RWPE2 (cell line): Measurements from ENCODE around the gene BRD4.
A peak's percentile ranks its signal among the peaks of the same experiment; 100 is the strongest.

ENCODE experiments used
- ATAC-seq: fragments of 200-7000 bp; cut with Tn5 transposase; 3 replicates; pipeline ENCODE4 v1.9.1; 2021; ENCODE audit warnings: low read depth
- DNase-seq: peaks from one replicate; pipeline ENCODE4 v3.0.0-alpha.2; 2020; ENCODE audit warnings: low spot score
- H3K27ac ChIP-seq: fragments of 450-650 bp; 2 replicates; pipeline ENCODE4 v1.5.1; 2017; ENCODE audit warnings: mild to moderate bottlenecking; ENCODE audit not compliant: poor library complexity, severe bottlenecking
- H3K27me3 ChIP-seq: fragments of 250-450 bp; sonication (Bioruptor Pico); 2 replicates; pipeline ENCODE4 v1.5.1; 2021; ENCODE audit warnings: mild to moderate bottlenecking, moderate library complexity; ENCODE audit not compliant: insufficient read depth, poor library complexity, severe bottlenecking
- H3K36me3 ChIP-seq: fragments of 250-450 bp; sonication (Bioruptor Pico); 2 replicates; pipeline ENCODE4 v1.5.1; 2020; ENCODE audit warnings: low read depth, mild to moderate bottlenecking, moderate library complexity
- H3K4me1 ChIP-seq: fragments of 250-450 bp; sonication (Bioruptor Pico); 2 replicates; pipeline ENCODE4 v1.5.1; 2021; ENCODE audit warnings: mild to moderate bottlenecking, moderate library complexity; ENCODE audit not compliant: insufficient read depth, poor library complexity, severe bottlenecking
- H3K4me3 ChIP-seq: fragments of 250-450 bp; sonication (Bioruptor Pico); 2 replicates; pipeline ENCODE4 v1.5.1; 2021; ENCODE audit warnings: mild to moderate bottlenecking, moderate library complexity; ENCODE audit not compliant: severe bottlenecking
- H3K9me3 ChIP-seq: fragments of 250-450 bp; sonication (Bioruptor Pico); 2 replicates; pipeline ENCODE4 v1.5.1; 2021; ENCODE audit warnings: mild to moderate bottlenecking, moderate library complexity; ENCODE audit not compliant: severe bottlenecking
- TF ChIP-seq, protein P1 (sequence below): fragments of 450-650 bp; IDR thresholded peaks from one replicate; pipeline ENCODE4 v1.5.1; 2017; ENCODE audit warnings: mild to moderate bottlenecking, moderate library complexity; ENCODE audit not compliant: poor library complexity, severe bottlenecking

BRD4 gene

DNA sequence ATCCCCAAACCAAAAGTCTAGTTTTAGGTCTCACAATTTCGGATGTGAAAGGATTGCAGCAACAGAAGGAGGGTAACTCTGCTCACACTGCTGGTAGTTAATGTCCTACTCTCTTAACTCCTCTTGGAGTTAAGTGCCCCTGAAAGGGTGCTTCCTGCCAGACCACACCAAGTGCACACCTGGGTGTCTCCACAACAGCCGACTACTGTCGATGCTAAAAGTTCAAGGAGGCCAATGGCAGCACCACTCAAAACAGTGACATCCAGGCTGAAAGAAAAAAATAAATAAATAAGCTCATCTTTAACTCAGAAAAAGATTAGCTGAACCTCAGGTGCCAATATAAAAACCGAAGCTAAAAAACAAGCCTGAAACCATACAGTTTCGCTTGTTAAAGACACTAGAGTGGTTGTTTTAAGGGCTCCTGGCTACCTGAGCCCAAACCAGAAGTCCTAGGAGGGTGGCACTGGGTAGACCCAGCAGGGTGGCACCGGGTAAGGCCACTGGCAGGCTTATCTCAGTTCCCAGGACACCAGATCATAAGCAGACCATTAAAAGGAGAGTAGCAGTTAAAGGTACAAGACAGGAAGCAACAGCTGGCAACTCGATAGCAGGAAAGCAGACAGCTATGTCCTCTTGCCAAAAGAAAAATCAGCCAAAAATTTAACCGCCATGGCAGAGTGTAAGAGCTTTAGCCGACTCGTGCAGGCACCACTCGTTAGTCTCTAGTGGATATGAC lies 39.3 kb downstream of the BRD4 start:
- Histone ChIP-seq H3K4me1 (peaks cover 46% of the 10 kb centered on the region), H3K4me3 (no peak overlapping the region), H3K9me3 (no peaks in the 10 kb centered on the region), H3K27me3 (no peaks in the 10 kb centered on the region), H3K27ac (peak overlapping the region; percentile 17), H3K36me3 (peaks cover 31% of the 10 kb centered on the region)
- no peak for DNase-seq
- TF ChIP-seq, protein P1, sequence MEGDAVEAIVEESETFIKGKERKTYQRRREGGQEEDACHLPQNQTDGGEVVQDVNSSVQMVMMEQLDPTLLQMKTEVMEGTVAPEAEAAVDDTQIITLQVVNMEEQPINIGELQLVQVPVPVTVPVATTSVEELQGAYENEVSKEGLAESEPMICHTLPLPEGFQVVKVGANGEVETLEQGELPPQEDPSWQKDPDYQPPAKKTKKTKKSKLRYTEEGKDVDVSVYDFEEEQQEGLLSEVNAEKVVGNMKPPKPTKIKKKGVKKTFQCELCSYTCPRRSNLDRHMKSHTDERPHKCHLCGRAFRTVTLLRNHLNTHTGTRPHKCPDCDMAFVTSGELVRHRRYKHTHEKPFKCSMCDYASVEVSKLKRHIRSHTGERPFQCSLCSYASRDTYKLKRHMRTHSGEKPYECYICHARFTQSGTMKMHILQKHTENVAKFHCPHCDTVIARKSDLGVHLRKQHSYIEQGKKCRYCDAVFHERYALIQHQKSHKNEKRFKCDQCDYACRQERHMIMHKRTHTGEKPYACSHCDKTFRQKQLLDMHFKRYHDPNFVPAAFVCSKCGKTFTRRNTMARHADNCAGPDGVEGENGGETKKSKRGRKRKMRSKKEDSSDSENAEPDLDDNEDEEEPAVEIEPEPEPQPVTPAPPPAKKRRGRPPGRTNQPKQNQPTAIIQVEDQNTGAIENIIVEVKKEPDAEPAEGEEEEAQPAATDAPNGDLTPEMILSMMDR: no peak
- ATAC-seq: no peak

DNA sequence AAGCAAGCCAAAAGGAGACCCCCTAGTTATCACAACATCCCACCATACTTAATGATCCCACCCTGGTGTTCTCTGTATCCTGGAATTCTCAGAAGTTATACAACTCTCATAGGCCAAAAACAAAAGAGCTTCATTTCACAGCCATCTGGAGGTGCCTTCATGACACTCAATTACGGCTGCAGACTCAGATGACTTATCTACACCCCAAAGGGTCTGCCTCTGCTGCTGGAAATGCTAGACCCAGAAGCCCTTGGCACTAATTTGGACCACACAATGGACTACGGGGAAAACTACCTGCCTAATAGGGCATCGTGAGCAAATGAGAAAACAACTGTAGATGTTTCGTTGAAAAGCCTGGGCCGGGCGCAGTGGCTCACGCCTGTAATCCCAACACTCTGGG lies 40.2 kb downstream of the BRD4 start:
- TF ChIP-seq, protein P1: no peak
- ATAC-seq: no peak
- Histone ChIP-seq H3K36me3 (peaks cover 27% of the 10 kb centered on the region), H3K4me3 (no peak overlapping the region), H3K27ac (no peak overlapping the region), H3K4me1 (peaks cover 37% of the 10 kb centered on the region), H3K27me3 (no peaks in the 10 kb centered on the region), H3K9me3 (no peaks in the 10 kb centered on the region)
- no peak for DNase-seq

DNA sequence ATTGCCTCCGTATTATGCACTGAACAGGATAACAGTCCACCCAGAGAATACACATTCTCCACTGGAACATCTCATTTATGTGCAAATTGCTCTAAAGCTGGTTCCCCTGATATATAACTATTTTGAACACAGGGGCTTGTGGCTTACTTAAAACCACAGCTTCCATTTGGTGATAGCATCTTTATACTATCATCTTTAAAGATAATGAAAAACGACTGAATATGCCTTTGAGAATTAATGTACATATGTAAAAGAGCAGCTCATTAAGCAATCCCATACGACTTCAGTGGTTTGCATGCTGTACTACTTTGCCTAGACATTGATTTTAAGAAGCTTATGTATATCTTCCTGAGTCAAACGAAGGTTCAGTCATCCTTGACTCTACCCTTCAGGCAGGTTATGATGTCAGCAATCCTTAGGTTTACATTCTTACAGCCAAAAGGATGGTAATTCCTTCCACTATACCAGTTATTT lies 40.8 kb downstream of the BRD4 start:
- TF ChIP-seq, protein P1: no peak
- no peak for ATAC-seq
- H3K9me3 ChIP-seq: no peaks in the 10 kb centered on the region
- no peak overlapping the region for H3K4me3 ChIP-seq
- no peaks in the 10 kb centered on the region for H3K27me3 ChIP-seq
- no peak overlapping the region for H3K27ac ChIP-seq
- H3K36me3 ChIP-seq: peaks cover 21% of the 10 kb centered on the region
- H3K4me1 ChIP-seq: peaks cover 31% of the 10 kb centered on the region
- no peak for DNase-seq

DNA sequence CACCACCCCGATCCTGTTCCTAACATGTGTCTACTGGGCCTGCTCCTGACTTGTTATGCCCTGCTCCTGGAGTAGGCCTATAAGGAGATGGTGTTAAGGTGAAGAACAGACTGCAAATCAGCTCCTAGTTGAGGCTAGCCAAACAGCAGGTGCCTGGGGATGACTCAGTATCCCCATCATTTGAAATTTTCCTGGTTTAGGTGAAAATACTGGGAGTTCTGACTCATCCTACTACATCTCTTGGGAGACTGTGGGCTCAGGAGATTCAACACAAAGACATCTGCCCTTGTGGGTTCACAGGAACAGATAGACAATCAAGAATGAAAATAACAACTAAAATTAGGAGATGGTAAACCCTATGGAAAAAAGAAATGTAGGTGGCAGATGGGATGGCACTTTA lies 41.2 kb downstream of the BRD4 start:
- Histone ChIP-seq H3K4me1 (peaks cover 28% of the 10 kb centered on the region), H3K27ac (no peak overlapping the region)
- no peak for DNase-seq

More for the DNA sequence above, 41.2 kb downstream of the BRD4 start:
- TF ChIP-seq, protein P1: no peak
- ATAC-seq: no peak
- Histone ChIP-seq H3K27me3 (no peaks in the 10 kb centered on the region), H3K4me3 (no peak overlapping the region), H3K36me3 (peaks cover 16% of the 10 kb centered on the region), H3K9me3 (no peaks in the 10 kb centered on the region)
